Stimulated activated CD8-positive, alpha-beta memory T cell treated with anti-CD3 and anti-CD28 coated beads, Interleukin-4, amount 100 ng/mL, for 48 hours (primary cell): ENCODE data around the gene GSTM4.

ENCODE experiments used
- DNase-seq: peaks from one replicate; pipeline ENCODE4 v3.0.0-alpha.2; 2020

The GSTM4 gene

GRCh38 chr1:109625176-109625575 lies 30.7 kb upstream of the GSTM4 start:
- no peak for DNase-seq

DNA sequence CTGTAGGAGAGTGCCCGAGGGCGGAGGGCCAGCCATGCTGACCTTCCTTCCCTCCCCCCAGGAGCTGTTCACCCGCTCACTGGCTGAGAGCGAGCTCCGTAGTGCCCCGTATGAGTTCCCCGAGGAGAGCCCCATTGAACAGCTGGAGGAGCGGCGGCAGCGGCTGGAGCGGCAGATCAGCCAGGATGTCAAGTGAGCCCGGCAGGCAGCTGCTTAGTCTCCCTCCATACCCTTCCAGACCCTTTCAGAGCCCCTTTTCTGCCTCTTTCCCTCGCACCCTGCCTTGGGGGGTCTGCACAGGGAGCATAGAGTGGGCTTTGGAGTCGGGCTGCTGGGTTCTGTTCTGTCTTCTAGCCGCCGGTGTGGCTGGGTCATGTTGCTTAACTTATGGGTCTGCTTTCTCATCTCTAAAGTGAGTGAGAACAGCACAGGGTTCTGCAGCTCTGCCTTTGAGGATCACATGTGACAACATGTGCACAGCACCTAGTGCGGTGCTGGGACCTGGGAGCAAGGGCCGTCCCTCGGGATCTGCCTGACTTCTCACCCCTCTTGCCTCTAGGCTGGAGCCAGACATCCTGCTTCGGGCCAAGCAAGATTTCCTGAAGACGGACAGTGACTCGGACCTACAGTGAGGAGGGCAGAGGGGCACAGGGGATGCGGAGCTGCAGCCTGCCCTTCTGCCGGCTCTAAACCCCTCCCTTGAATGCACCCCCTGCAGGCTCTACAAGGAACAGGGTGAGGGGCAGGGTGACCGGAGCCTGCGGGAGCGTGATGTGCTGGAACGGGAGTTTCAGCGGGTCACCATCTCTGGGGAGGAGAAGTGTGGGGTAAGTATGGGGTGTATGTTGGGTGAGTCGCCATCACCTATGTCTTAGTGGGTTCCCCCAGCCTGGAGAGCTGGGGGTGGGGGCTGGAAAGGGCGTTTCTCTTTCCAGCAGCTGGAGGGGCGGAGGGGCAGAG lies 30.0 kb upstream of the GSTM4 start:
- no peak for DNase-seq

- DNase-seq = no peak
These were observed 29.1 kb upstream of the GSTM4 start for GRCh38 chr1:109626682-109627408.

DNA sequence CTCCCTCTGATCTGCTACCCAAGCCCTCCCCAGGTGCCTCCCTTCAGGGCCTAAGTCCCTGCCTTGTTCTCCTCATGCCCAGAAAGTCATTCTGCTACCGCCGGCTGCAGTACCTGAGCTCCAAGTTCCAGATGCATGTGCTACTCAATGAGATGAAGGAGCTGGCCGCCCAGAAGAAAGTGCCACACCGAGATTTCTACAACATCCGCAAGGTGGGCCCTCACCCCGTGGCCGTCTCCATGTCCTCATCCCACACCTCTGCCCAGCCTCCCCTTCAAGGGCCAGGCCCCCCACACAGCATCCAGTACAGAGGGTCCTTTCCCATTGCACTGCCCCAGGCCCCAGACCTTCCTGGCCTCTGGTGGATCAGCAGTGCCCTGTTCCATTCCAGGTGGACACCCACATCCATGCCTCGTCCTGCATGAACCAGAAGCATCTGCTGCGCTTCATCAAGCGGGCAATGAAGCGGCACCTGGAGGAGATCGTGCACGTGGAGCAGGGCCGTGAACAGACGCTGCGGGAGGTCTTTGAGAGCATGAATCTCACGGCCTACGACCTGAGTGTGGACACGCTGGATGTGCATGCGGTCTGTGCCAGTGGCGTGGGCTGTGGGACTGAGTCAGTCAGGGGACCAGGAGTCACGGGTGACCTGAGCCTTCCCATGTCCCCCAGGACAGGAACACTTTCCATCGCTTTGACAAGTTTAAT lies 28.1 kb upstream of the GSTM4 start:
- DNase-seq = no peak

DNA sequence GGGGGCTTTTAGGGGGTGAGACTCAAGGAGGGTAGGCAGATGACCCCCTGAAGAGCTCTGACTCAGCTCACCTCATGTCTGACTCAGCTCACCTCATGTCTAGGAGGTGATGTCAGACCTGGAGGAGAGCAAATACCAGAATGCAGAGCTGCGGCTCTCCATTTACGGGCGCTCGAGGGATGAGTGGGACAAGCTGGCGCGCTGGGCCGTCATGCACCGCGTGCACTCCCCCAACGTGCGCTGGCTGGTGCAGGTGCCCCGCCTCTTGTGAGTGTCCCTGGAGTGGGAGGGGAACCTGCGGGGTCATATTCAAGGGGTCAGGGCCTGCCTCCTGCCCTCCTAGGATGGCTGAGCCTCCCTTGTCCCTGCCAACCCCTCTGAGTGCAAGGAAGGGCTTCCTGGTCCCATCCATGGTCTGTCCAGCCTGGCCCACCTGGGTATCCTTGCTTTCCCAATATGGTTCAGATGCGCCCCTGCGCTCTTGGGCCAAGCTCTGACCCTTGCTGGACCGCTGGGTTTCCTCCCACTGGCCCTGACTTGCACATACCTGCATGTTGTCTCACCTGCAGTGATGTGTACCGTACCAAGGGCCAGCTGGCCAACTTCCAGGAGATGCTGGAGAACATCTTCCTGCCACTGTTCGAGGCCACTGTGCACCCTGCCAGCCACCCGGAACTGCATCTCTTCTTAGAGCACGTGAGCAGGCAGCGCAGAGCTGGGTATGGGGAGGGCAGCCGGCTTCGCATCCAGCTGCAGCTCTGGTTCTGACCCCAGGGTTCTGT lies 27.2 kb upstream of the GSTM4 start:
- no peak for DNase-seq

GRCh38 chr1:109629372-109630030 lies 26.4 kb upstream of the GSTM4 start:
- DNase-seq = no peak

DNA sequence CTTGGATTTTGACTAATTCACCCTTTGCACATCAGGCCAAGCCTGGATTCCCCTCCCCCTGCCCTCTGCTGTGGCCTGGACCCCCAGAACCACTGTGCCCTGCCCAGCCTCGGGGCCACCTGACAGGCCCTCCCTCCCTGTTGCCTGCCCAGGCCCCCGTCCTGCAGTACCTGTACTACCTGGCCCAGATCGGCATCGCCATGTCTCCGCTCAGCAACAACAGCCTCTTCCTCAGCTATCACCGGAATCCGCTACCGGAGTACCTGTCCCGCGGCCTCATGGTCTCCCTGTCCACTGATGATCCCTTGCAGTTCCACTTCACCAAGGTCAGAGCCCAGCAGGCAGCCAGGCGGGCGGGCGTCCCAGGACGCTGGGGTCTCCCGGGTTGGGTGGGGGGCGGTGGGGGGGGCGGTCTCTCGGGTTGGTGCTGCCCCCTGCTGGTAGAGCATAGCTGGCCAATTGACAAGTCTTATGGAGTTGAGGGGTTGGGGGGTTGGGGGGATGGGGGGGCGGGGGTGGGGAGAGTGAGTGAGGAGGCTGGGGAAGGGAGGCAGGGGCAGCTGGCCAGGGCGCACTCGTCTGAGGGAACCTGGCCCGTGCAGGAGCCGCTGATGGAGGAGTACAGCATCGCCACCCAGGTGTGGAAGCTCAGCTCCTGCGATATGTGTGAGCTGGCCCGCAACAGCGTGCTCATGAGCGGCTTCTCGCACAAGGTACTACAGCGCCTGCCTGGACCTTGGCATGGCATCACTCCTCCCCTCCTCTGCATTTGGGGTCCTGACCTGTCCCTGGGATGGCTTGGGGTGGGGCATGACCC lies 25.6 kb upstream of the GSTM4 start:
- peak; percentile 70 for DNase-seq

GRCh38 chr1:109630898-109631512 lies 24.9 kb upstream of the GSTM4 start:
- DNase-seq = peak; percentile 20

- peak; percentile 17 for DNase-seq
These were observed 24.1 kb upstream of the GSTM4 start for GRCh38 chr1:109631513-109632505.

DNA sequence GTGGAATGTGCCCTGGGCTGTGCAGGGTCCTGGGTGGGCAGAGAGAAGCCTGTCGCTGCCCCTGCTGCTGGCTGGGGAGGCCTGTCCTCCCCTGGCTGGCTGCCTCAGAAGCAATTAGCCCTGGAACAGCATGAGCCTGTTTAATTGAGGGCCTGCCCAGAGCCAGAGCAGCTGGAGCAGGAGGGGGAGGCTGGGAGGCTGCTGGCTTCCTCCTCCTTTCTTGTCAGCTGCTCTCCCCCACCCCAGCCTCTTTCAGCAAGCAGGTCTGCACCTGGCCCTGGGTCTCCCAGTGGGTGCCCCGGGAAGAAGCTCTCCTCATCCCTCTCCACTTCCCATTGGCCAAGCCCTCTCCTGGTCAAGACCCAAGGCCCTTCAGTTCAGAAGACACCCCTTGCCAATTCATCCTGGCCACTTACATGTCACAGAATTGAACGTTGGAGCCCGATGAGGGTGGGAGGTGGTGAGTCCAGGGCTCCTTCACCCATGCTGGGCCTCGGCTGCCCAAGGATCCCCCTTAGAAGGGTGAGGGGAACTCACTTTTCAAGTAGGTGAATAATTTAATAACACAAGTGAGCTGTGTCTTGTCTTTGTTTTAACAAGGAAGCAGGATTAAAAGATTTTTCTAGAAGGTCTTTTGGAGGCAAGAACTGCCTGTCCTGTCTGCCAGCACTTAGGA lies 23.1 kb upstream of the GSTM4 start:
- peak; percentile 17 for DNase-seq

DNA sequence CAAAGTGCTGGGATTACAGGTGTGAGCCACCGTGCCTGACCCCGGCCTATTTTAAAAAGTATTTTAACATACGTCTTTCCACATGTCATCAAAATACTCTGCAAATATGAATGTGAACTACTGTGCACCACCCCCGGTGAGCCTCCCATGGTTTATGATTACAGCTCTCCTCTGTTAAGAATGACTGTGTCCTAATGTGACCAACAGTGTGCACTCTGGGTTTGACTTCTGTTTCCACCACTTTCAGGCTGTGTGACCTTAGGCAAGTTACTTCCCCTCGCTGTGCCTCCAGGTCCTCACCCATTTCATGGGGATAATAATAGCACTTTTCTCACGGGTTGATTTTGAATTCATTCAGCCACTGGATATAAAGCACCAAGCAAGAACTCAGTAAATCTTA lies 21.6 kb upstream of the GSTM4 start:
- DNase-seq = peak; percentile 23

GRCh38 chr1:109634771-109635750 lies 20.8 kb upstream of the GSTM4 start:
- peak; percentile 30 for DNase-seq

DNA sequence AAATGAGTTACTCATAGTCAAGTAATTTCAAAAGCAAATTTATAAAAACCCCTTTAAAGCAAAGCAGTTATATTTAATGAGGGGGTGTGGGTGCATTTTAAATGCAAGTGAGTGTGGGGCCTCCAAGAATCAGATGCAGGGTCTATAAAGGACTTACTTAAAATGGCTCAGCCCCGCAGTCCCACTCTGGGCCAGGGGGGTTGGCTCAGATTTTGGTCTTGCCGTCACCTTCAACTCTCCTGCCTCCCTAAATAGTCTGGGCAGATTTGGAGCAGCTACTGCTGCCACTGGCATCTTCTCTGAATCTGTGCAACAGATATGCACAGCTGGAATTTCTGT lies 20.1 kb upstream of the GSTM4 start:
- peak; percentile 16 for DNase-seq

GRCh38 chr1:109636201-109636952 lies 19.5 kb upstream of the GSTM4 start:
- DNase-seq = peak; percentile 17

GRCh38 chr1:109637446-109637845 lies 18.5 kb upstream of the GSTM4 start:
- DNase-seq = no peak

DNA sequence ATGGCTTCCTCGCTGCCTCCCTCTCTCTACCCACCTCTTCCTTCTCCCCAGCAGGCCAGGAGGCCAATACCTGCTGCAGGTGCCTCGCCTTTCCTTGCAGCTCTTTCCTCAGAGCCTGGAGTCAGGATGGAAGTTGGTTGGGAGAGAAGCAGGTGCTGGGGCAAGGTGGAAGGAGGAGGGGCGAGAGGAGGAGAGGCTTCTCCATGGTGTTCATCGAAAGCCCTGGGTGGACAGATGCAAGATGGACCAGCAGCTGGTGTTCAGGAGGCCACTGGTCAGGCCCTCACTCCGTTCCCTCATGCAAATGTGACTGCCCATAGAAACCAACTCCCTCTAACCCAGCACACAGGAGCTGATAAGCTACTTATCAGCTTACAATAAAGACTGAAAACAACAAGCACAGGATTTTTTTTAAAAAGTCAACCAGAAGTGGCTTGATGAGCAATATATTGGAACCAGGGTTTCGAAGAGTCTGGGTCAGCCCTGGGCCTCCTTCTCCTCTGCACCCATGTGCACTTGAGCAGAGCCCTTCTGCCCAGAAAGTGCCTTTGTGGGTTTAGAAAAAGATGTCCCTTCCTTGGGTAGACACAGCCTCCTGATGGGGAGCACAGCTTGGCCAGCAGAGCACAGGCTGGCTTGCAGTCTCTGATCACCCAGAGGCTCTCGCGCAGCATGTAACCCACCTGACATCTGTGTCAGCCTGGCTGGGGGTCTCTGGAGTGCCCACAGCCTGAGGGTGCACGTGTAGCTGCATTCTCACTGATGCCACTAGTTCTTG lies 16.6 kb upstream of the GSTM4 start:
- DNase-seq = no peak
